ENCODE results near the gene HLA-A.

Gene HLA-A

GRCh38 chr6:29982097-29982496, 39.8 kb downstream of the HLA-A start:
- no peaks in the 10 kb centered on the region for H3K9me3 Mint-ChIP-seq
- H3K27ac Mint-ChIP-seq = no peak overlapping the region
- peaks cover 4% of the 10 kb centered on the region for H3K27me3 Mint-ChIP-seq
- peaks cover 1% of the 10 kb centered on the region for H3K36me3 Mint-ChIP-seq
- peaks cover 4% of the 10 kb centered on the region for H3K4me1 Mint-ChIP-seq
- H3K4me3 Mint-ChIP-seq = no peak overlapping the region

GRCh38 chr6:29984232-29984631, 41.9 kb downstream of the HLA-A start:
- H3K36me3 Mint-ChIP-seq = no peaks in the 10 kb centered on the region
- H3K4me1 Mint-ChIP-seq = no peaks in the 10 kb centered on the region
- no peaks in the 10 kb centered on the region for H3K27me3 Mint-ChIP-seq
- no peaks in the 10 kb centered on the region for H3K9me3 Mint-ChIP-seq
- H3K4me3 Mint-ChIP-seq = no peak overlapping the region
- H3K27ac Mint-ChIP-seq = no peak overlapping the region

GRCh38 chr6:29984992-29985391, 42.7 kb downstream of the HLA-A start:
- no peaks in the 10 kb centered on the region for H3K36me3 Mint-ChIP-seq
- H3K4me3 Mint-ChIP-seq = no peak overlapping the region
- H3K27me3 Mint-ChIP-seq = no peaks in the 10 kb centered on the region
- no peaks in the 10 kb centered on the region for H3K4me1 Mint-ChIP-seq
- H3K27ac Mint-ChIP-seq = no peak overlapping the region
- H3K9me3 Mint-ChIP-seq = no peaks in the 10 kb centered on the region

- Mint-ChIP-seq H3K27ac (no peak overlapping the region), H3K4me1 (no peaks in the 10 kb centered on the region), H3K27me3 (no peaks in the 10 kb centered on the region), H3K4me3 (no peak overlapping the region), H3K36me3 (no peaks in the 10 kb centered on the region), H3K9me3 (no peaks in the 10 kb centered on the region)
These were observed 43.9 kb downstream of the HLA-A start for GRCh38 chr6:29986179-29986781.

- Mint-ChIP-seq H3K27ac (no peak overlapping the region), H3K4me1 (no peaks in the 10 kb centered on the region), H3K4me3 (no peak overlapping the region), H3K36me3 (no peaks in the 10 kb centered on the region), H3K27me3 (no peaks in the 10 kb centered on the region), H3K9me3 (no peaks in the 10 kb centered on the region)
These were observed 46.9 kb downstream of the HLA-A start for GRCh38 chr6:29989211-29989610.

GRCh38 chr6:29990931-29991330, 48.6 kb downstream of the HLA-A start:
- Mint-ChIP-seq H3K9me3 (no peaks in the 10 kb centered on the region), H3K27ac (no peak overlapping the region)

GRCh38 chr6:29992807-29993206, 50.5 kb downstream of the HLA-A start:
- Mint-ChIP-seq H3K27ac (no peak overlapping the region), H3K27me3 (no peaks in the 10 kb centered on the region), H3K4me1 (no peaks in the 10 kb centered on the region), H3K9me3 (no peaks in the 10 kb centered on the region), H3K36me3 (no peaks in the 10 kb centered on the region), H3K4me3 (no peak overlapping the region)

More at GRCh38 chr6:29990931-29991330, 48.6 kb downstream of the HLA-A start:
- Mint-ChIP-seq H3K4me3 (no peak overlapping the region), H3K4me1 (no peaks in the 10 kb centered on the region), H3K27me3 (no peaks in the 10 kb centered on the region), H3K36me3 (no peaks in the 10 kb centered on the region)

- Mint-ChIP-seq H3K27ac (no peak overlapping the region), H3K27me3 (no peaks in the 10 kb centered on the region), H3K36me3 (peaks cover 3% of the 10 kb centered on the region), H3K4me1 (no peaks in the 10 kb centered on the region), H3K9me3 (no peaks in the 10 kb centered on the region), H3K4me3 (no peak overlapping the region)
These were observed 52.5 kb downstream of the HLA-A start for GRCh38 chr6:29994826-29995225.

GRCh38 chr6:29995340-29995777, 53.0 kb downstream of the HLA-A start:
- Mint-ChIP-seq H3K27ac (no peak overlapping the region), H3K4me1 (no peaks in the 10 kb centered on the region), H3K4me3 (no peak overlapping the region), H3K27me3 (no peaks in the 10 kb centered on the region), H3K9me3 (no peaks in the 10 kb centered on the region), H3K36me3 (peaks cover 3% of the 10 kb centered on the region)
